PC-3 (cell line): ENCODE results near the gene PSMD13. TPM values are rescaled to one million over a fixed set of nuclear protein-coding genes. Genes with fewer than 3 reads are reported as not detected.
"Not testable (repeated sequence)": the region's sequence is repeated elsewhere in the genome, so short reads cannot be mapped to it uniquely, and the experiment has no call there.

Experiments
- ATAC-seq: fragments of 200-7000 bp; cut with Tn5 transposase; 2 replicates; pipeline ENCODE4 v1.9.1; 2020; ENCODE audit warnings: mild to moderate bottlenecking, moderate library complexity
- BruUV-seq: library from RNA; stranded (reverse); fragments of 400-500 nt; replicated peaks from 2 replicates; lab custom pipeline; 2021; lab: Mats Ljungman, UMichigan
- CTCF ChIA-PET: fragments of 300-600 bp; sonication (Branson Sonifier 250); formaldehyde crosslinking; loops from one replicate; lab custom pipeline; 2022; ENCODE audit warnings: antibody characterized with exemption; lab: Charles Lee
- POLR2A ChIA-PET: fragments of 300-600 bp; sonication (Branson Sonifier 250); formaldehyde crosslinking; loops from one replicate; lab custom pipeline; 2022; ENCODE audit warnings: antibody characterized with exemption; ENCODE audit not compliant: unreplicated experiment; lab: Charles Lee
- DNase-seq: peaks from one replicate; pipeline ENCODE4 v3.0.0-alpha.2; 2015
- H2AFZ ChIP-seq: fragments of 300-600 bp; sonication (generic); 2 replicates; pipeline ENCODE4 v1.6.0; 2016; ENCODE audit warnings: antibody characterized with exemption, low read length
- H3F3A ChIP-seq: fragments of 300-600 bp; sonication (generic); one replicate; pipeline ENCODE4 v1.6.0; 2017; ENCODE audit warnings: antibody characterized with exemption, low read length, control low read depth, mild to moderate bottlenecking; ENCODE audit not compliant: unreplicated experiment
- H3K27ac ChIP-seq: fragments of 300-600 bp; sonication (generic); 2 replicates; pipeline ENCODE4 v1.5.1; 2016; ENCODE audit warnings: mild to moderate bottlenecking, low read length
- H3K27me3 ChIP-seq: fragments of 300-600 bp; sonication (generic); 2 replicates; pipeline ENCODE4 v1.6.1; 2016; ENCODE audit warnings: low read length, mixed read lengths
- H3K36me3 ChIP-seq: fragments of 300-600 bp; sonication (generic); 2 replicates; pipeline ENCODE4 v1.6.1; 2016; ENCODE audit warnings: low read depth, mixed run types, low read length, mixed read lengths
- H3K4me1 ChIP-seq: fragments of 300-600 bp; sonication (generic); 2 replicates; pipeline ENCODE4 v1.5.1; 2016; ENCODE audit warnings: low read length; ENCODE audit not compliant: insufficient read depth
- H3K4me2 ChIP-seq: fragments of 300-600 bp; sonication (generic); 2 replicates; pipeline ENCODE4 v1.6.0; 2016; ENCODE audit warnings: low read length
- H3K4me3 ChIP-seq: fragments of 300-600 bp; sonication (generic); 2 replicates; pipeline ENCODE4 v1.5.1; 2016; ENCODE audit warnings: mild to moderate bottlenecking, low read length, mixed read lengths
- H3K79me2 ChIP-seq: fragments of 300-600 bp; sonication (generic); 2 replicates; pipeline ENCODE4 v1.6.1; 2017; ENCODE audit warnings: low read length, mixed read lengths
- H3K9ac ChIP-seq: fragments of 300-600 bp; sonication (generic); 2 replicates; pipeline ENCODE4 v1.6.0; 2016; ENCODE audit warnings: mild to moderate bottlenecking, low read length
- H3K9me2 ChIP-seq: fragments of 300-600 bp; sonication (generic); replicated peaks from 2 replicates; pipeline ENCODE4 v1.6.1; 2016; ENCODE audit warnings: mixed run types, low read length, mixed read lengths
- H3K9me3 ChIP-seq: fragments of 300-600 bp; sonication (generic); 2 replicates; pipeline ENCODE4 v1.6.1; 2016; ENCODE audit warnings: low read length, mixed read lengths
- H4K20me1 ChIP-seq: fragments of 300-600 bp; sonication (generic); 2 replicates; pipeline ENCODE4 v1.6.1; 2016; ENCODE audit warnings: low read length, mixed read lengths
- EZH2 ChIP-seq: fragments of 300-600 bp; sonication (generic); IDR thresholded peaks from one replicate; pipeline ENCODE4 v1.6.1; 2017; ENCODE audit warnings: antibody characterized with exemption, mild to moderate bottlenecking, low read length; ENCODE audit not compliant: unreplicated experiment
- intact Hi-C: fragments of 100-400 bp; cut with micrococcal nuclease; formaldehyde crosslinking; loops from 2 replicates; pipeline ENCODE4 v1.9.0; 2023
- total RNA-seq: library from RNA; depleted of rRNA; stranded (reverse); fragments of >200 nt; gene quantifications from 2 replicates; pipeline ENCODE4 v1.2.3, GENCODE V29; 2014

PSMD13 gene
- total RNA-seq, 1 experiment from 2014 or later = 255 TPM

DNA sequence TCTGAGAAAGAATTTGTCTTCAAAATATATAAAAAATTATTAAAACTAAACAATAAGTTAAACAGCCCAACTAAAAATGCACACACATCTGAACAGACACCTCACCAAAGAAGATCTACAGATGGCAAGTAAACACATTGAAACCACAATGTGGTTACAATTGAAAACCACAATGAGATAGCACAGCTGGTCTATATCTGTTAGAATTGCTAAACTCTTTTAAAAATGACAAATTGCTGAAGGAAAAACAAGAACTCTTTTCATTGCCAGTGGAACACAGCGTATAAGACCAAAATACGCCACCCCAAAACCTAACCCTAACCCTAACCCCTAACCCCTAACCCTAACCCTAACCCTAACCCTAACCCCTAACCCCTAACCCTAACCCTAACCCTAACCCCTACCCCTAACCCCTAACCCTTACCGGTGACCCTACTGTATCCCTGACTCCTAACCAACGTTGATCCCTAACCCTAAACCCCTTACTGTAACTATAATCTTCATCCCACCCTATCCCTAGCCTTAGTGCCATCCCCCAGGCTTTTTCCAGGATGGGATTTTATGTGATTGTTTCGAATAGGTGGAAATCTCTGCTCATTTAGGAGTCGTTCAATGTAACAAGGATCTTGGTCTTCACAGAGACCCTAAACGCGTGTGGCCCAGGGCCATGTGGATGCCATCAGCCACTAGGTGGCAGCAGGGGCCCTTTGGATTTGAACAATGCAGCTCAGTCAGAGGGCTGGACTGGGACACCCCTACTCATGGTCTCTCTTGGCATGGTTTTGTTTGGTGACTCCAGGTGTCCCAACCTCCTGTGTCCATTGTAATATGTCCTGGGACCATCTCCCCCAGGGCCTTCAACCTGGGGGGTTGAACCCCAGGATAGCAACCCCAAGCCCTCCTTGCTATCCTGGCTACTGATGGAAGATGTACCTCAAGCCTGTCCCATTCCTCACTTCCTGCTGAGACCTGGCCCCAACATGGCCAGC, 45.0 kb upstream of the PSMD13 start:
- H3K4me3 ChIP-seq, H3K9me2 ChIP-seq, H4K20me1 ChIP-seq, H3K27me3 ChIP-seq, H3K4me1 ChIP-seq, POLR2A ChIA-PET, H2AFZ ChIP-seq, H3K4me2 ChIP-seq, CTCF ChIA-PET, H3K9me3 ChIP-seq, BruUV-seq, H3F3A ChIP-seq, H3K36me3 ChIP-seq, H3K27ac ChIP-seq, H3K79me2 ChIP-seq, DNase-seq, intact Hi-C loops, H3K9ac ChIP-seq: not testable (repeated sequence)
- peak; percentile 65 for ATAC-seq

DNA sequence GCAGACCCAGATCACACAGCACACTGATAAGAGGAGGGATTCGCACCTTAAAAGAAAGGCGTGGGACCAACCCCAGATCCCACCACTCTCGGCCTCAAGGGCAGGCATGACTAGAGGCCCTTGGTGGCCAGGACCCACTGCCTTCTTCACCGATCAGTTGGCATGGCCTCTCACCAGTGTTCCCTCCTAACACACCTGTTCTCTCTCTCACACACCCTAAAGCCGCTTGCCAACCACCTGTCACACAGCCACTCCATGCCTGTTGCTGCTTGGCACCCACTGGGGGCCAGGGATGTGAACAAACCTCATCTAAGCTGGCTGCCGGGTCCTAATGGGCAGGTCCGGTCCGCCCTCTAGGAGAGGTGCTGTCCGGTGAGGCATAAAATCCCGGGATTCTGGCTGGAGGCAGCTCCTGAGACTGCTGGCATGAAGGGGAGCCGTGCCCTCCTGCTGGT, 44.1 kb upstream of the PSMD13 start, which contains the start of gene SCGB1C1:
TSS of gene SCGB1C1 (plus strand) at position 405 of the 455 bp plus-strand sequence. CDS start at position 427, 22 bp downstream.
- H3K27me3 ChIP-seq, H3K9me2 ChIP-seq, CTCF ChIA-PET, BruUV-seq, H3K9me3 ChIP-seq, H2AFZ ChIP-seq, H3K4me2 ChIP-seq, DNase-seq, H3K4me3 ChIP-seq, POLR2A ChIA-PET, ATAC-seq, H3K9ac ChIP-seq, H3K79me2 ChIP-seq, intact Hi-C loops, H3K27ac ChIP-seq, H3K4me1 ChIP-seq, H4K20me1 ChIP-seq, H3F3A ChIP-seq, H3K36me3 ChIP-seq: not testable (repeated sequence)

DNA sequence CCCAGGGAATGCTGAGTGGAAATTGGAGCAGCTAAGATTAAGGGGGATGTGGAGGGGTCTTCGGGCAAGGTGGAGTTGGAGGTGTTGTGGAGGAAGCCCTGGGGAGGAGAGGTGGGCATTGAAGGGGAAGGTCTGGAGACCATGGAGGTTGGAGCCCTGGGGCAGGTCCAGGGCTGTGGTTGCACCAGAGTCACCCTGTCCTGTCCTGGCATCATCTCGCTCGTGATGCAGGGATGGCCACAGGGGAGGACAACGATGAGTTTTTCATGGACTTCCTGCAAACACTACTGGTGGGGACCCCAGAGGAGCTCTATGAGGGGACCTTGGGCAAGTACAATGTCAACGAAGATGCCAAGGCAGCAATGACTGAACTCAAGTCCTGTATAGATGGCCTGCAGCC, 43.3 kb upstream of the PSMD13 start:
- H2AFZ ChIP-seq, H3K4me1 ChIP-seq, H3K27me3 ChIP-seq, H3K4me3 ChIP-seq, BruUV-seq, H3K9me2 ChIP-seq, CTCF ChIA-PET, H3F3A ChIP-seq, ATAC-seq, DNase-seq, H3K36me3 ChIP-seq, H3K9ac ChIP-seq, H4K20me1 ChIP-seq, H3K9me3 ChIP-seq, H3K27ac ChIP-seq, H3K79me2 ChIP-seq, intact Hi-C loops, POLR2A ChIA-PET, H3K4me2 ChIP-seq: not testable (repeated sequence)

DNA sequence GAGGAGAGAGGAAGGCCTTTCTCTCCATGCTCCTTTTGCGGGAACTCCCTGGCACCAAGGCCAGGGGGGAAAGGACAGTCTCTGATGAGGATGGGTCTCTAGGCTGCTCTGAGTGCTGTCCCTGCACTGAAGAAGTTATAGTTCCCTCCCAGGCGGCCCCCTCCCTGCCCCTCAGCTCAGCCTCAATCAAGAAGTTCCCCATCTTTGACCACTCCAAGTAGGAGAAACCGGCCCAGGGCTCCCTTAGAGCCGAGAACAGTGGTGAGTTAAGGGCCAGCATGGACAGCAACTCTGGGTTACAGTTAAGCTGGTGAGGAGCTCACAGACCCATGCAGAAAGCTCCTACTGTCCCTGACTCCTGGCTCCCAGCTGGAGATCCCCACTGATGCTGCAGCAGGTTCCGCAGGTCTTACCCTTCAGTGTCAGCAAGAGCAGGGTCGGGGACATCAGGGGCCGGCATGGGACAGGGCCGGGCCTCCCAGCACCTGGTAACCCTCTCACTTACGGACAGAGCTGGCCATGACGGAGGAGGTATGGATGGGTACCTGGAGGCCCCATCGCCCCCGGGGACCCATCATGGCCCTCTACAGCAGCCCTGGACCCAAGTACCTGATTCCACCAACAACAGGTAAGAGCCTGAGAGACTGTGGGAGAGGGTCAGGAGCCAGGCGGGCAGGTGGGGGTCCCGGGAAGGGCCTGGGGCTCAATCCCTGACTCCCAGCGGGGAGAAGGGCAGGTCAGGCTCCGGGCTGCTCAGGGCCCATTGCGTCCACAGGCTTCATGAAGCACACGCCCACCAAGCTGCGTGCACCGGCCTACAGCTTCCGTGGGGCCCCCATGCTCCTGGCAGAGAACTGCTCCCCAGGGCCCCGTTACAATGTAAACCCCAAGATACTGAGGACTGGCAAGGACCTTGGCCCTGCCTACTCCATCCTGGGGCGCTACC, 39.7 kb upstream of the PSMD13 start:
- no peak overlapping the region for H2AFZ ChIP-seq
- no peaks in the 10 kb centered on the region for H3K27me3 ChIP-seq
- H3K9ac ChIP-seq = no peak overlapping the region
- H3K4me2 ChIP-seq = no peak overlapping the region
- POLR2A ChIA-PET = no interaction called here
- no peak overlapping the region for H3K27ac ChIP-seq
- no peak for TF ChIP-seq EZH2
- H3K9me3 ChIP-seq = no peaks in the 10 kb centered on the region
- H3K36me3 ChIP-seq = no peaks in the 10 kb centered on the region
- no peaks in the 10 kb centered on the region for H3K9me2 ChIP-seq
- H3K79me2 ChIP-seq = no peaks in the 10 kb centered on the region
- no peaks in the 10 kb centered on the region for H3K4me1 ChIP-seq
- no peak overlapping the region for H3K4me3 ChIP-seq
- BruUV-seq = no TSS peak
- ATAC-seq = peak; percentile 12; the same call in 1 of the 2 replicates
- DNase-seq = no peak
- no peaks in the 10 kb centered on the region for H4K20me1 ChIP-seq
- intact Hi-C loops = no loop called here
- H3F3A ChIP-seq = no peaks in the 10 kb centered on the region
- CTCF ChIA-PET = no interaction called here
